HG03159 (cell line): Measurements from ENCODE around the gene SNTG2.
"Not testable (repeated sequence)": the region's sequence is repeated elsewhere in the genome, so short reads cannot be mapped to it uniquely, and the experiment has no call there.

ENCODE experiments used
- ATAC-seq: cut with Tn5 transposase; IDR thresholded peaks from one replicate; pipeline ENCODE4 v1.9.1; 2021; ENCODE audit warnings: mild to moderate bottlenecking, moderate library complexity; ENCODE audit not compliant: unreplicated experiment

Gene SNTG2

DNA sequence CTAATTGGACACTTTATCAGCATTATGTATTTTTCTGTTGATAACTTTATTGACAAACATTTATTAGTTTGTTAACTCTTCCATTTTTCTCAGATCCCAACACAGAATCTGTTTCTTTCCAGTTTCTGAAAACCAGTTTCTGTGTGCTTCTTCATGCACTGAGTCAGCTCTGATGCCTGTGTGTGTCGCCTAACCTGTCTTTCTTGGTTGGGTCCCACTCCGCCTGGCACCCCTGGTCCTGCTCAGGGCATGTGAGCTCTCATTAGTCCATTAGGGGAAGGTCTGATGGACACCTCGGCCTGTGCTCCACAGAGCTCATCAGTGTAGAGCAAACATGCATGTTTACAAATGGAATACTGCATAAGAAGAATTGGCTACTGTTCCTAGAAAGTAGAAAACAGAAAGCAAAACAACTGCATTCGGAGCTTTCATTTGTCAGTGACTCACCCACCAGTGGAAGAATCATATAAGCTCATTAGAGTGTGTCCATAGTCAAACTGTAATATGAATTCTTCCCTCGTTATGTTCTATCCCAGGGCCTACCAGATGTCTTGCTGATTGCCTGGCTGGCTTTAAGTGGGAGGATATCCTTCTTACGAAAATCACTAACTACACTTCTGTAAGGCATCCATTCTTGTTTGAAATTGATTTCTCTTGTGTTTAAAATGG is 137.7 kb downstream of the SNTG2 start:
- no peak for ATAC-seq

GRCh38 chr2:1088940-1089339 is 138.3 kb downstream of the SNTG2 start:
- ATAC-seq = no peak

DNA sequence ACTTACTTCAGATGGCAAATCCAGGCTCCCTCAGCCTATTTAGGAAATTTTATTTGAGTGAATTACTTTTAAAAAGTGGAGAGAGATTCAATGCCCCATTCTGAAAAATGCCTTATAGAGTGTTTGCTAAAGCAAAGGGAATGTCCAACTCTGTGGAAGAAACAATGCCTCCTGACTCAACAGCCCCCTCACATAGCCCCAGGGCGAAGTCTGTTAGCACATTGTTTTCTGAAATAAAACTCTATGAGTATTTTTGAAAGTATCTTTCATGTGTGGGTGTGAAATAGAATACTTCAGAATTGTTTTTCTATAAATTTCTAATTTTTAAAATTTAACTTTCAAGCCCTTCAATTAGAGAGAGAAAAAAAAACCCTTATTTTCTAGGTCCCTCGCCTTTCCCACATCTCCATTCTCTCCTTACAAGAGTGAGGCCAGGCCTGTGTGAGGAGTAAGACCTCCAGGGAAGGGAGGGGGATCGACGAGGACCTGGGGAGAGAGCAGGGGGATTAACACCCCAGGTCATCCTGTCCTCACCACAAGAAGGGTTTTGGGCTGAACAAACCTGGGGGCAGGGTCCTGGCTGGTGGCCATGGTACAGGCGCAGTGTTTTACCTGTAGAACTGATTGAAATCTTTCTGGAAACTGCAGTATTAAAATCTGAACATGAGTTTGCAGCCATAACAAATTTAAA is 141.4 kb downstream of the SNTG2 start:
- ATAC-seq = no peak

DNA sequence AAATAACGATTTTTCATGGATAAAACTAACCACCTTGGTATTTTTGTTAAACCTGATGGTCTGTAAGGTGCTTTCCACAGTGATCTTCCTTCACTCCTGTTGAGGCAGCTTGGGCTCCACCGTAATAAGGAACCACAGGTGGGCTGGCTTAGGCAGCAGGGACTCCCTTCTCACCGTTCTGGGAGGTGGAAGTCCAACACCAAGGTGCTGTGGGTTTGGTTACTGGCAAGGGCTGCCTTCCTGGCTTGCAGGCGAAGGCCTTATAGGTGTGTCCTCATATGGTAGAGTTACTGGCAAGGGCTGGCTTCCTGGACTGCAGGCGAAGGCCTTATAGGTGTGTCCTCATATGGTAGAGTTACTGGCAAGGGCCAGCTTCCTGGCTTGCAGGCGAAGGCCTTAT is 143.0 kb downstream of the SNTG2 start:
- not testable (repeated sequence) for ATAC-seq

- no peak for ATAC-seq
Measured at GRCh38 chr2:1097101-1097500, 146.5 kb downstream of the SNTG2 start.

GRCh38 chr2:1099418-1099817 is 148.8 kb downstream of the SNTG2 start:
- no peak for ATAC-seq

DNA sequence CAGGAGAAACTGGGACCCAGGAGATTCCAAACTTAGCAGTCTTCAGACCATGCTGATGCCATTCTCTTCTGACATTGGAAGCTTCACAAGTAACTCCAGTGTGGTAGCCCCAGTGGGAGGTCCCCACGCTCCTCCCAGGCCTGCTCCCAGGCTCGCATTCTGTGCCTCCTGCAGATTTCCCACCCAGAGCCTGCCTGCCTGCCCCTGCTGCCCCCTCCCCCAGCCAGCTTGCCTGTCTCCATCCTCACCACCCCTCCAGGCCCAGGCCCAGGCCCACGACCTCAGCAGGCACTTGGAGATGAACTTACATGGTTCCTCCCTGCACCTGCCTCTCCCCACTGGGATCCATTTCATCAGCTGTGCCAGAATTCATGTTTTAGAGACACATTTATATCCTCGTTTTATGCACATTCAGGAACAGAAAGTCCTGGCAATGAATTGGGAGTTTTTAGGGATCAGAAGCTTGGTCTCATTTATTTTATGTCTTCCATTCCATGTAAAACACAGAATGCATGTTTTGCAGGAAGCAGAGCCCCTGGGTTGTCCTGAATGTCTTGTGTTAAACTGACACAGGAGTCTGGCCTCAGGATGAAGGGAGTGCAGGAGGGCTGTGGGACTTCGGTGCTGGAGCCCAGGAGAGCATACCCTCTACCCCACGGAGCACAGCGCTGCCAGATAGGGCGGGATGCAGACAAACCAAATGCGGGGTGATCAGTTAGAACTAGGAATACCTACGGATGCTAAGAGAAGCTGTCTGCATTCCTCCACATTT is 150.5 kb downstream of the SNTG2 start:
- no peak for ATAC-seq

DNA sequence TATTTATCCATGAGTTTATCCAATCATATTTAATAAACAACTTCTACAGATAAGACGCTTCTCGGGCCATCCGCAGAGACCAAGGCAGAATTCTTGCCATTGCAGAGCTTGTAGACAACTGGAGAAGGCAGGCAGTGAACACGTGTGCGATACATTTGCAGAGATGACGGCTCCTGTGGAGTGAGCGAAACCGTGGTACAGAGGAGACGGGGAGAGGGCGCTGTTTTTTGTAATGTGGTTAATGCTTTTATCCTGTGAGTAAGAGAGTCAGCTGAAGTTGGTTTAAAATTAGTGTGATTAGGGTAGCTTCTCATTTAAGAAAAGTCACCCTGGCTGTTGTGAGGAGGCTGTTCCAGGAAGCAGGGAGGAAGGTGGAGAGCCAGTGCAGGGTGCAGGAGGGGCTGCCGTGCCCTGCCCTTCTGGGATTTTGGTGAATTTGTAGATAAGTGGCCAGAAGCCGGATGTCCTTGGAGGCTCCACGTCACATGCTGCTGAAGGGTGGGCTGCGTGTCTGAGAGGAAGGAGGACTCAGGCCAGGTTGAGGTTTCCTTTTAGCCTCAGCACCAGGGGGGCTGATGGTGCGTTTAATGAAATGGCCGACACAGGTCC is 151.4 kb downstream of the SNTG2 start:
- ATAC-seq = no peak

DNA sequence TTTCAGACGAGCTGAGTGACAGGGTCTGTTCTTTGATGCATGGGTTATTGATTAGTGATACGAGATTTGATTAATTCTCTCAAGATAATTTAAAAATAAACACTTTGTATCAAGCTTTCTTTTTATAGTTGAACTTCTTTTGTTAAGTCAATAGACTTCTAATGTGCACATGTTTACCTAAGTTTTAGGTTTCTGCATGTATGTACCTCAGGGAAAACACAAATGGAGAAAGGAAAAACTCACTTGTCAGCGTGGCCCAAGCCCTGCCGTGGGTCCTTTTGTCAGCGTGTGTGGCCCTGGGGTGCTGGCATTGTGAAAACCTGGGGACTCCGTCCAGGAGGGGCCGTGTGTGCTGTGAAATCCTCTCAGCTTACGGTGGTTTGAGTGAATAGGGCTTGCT is 153.7 kb downstream of the SNTG2 start:
- no peak for ATAC-seq

GRCh38 chr2:1106344-1106743 is 155.7 kb downstream of the SNTG2 start:
- not testable (repeated sequence) for ATAC-seq

- no peak for ATAC-seq
Measured at GRCh38 chr2:1115843-1116539, 165.3 kb downstream of the SNTG2 start.

DNA sequence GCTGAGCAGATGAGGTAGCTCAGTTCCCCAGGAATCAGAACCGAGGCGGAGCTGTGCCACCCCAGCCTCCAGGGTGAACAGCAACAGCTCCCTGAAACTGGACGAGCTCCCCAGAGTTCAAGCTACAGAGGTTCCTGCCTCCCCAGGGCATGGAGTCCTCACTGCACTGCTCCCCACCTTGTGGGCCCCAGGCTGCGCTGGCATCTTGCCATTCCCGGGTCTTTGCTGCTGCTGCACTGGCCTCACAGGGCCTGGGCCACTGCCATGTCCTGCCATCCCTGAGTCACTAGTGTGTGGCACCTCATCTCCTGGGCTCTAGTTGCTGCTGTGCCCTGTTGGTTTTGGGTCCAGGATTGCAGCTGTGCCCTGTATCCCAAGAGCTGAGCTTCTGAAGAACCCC is 166.9 kb downstream of the SNTG2 start:
- no peak for ATAC-seq

DNA sequence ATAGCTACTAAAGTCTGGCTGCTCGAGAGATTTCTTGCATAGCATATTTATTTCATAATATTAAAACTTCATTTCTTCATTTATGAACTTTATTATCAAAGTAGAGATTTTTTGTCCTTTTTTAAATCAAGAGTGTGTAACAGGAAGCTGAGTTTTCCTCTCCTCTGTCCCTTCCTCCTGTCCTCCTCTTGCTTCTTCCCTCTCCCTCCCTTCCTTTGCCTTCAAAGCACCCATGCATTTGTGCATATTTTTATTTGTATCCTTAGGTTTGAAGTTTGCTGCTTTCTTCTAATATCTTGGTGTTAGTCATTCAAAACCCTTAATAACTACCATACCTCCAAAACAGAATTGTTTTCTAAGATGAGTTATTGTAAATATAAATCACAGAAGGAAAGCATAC is 174.6 kb downstream of the SNTG2 start:
- no peak for ATAC-seq

GRCh38 chr2:1125633-1126370 is 175.2 kb downstream of the SNTG2 start:
- no peak for ATAC-seq

DNA sequence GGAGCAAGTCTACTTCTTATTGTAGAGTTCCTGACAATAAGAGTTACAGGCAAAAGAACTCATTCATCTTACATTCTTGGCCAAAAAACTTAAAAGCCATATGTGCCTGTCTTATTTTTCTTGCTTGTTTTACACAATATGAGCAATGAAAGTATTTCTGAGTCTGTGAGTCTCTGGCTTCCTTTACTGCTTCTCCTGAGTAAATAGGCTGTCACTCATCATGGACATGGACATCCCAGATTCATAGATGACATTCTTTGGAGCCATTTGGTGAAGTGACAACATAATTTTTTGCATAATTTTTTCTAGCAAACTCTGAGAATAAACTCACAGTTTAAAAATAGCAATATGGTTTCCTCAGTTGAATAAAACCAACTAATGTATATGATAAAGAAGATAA is 179.3 kb downstream of the SNTG2 start:
- no peak for ATAC-seq

DNA sequence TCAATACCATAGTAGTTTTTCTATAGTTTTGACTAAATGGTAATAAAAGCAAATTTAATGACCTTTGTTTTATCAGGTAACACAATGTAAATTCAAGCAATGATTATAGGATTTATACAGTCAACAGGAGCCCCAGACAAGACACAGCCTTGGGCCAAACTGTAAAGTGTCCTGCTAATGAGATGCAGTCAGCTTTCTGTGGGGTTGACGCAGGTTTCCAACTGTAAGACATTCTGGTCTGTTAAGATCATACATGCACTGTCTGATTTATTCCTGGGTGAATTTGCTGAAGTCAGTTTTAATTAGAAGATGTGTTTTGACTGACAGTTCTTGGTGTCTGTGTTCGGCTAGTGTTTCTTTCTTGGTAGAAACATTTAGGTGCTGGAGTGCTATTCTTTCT is 180.3 kb downstream of the SNTG2 start:
- ATAC-seq = no peak

DNA sequence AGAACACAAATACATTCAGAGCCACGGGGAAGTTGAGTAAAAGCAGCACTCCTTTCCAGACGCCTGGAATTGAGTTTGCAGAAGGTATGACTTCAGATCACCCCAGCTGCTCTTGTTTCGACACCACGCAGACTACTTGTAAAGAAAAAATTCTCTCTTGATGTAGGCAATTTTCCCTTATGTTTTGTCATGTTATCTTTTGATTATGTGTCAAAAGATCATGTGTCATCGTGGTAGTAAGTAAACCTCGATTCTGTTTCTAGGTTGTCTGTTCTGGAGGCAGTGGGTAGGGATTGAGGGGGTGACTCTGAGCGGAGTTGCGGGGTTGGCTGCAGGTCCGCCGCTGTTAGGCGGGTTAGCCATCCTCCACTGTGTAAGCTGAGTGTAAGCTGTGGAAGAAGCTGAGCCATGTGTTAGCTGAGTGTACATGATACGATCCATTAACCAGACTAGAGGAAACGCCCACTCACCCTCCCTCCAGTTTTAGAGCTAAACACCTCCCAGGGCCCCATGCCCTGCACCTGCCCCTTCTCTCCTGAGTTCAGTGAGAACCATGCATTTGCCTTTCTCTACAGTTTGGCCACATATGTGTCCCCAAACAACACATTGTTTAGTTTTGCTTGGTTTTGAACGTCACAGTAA is 181.8 kb downstream of the SNTG2 start:
- no peak for ATAC-seq

DNA sequence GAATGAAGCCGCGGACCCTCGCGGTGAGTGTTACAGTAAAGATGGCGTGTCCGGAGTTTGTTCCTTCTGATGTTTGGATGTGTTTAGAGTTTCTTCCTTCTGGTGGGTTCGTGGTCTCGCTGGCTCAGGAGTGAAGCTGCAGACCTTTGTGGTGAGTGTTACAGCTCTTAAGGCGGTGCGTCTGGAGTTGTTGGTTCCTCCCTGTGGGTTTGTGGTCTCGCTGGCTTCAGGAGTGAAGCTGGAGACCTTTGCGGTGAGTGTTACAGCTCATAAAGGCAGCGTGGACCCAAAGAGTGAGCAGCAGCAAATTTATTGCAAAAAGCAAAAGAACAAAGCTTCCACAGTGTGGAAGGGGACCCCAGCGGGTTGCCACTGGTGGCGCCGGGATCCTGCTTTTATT is 183.2 kb downstream of the SNTG2 start:
- ATAC-seq = not testable (repeated sequence)

- ATAC-seq = no peak
Measured at GRCh38 chr2:1134629-1135028, 184.0 kb downstream of the SNTG2 start.

DNA sequence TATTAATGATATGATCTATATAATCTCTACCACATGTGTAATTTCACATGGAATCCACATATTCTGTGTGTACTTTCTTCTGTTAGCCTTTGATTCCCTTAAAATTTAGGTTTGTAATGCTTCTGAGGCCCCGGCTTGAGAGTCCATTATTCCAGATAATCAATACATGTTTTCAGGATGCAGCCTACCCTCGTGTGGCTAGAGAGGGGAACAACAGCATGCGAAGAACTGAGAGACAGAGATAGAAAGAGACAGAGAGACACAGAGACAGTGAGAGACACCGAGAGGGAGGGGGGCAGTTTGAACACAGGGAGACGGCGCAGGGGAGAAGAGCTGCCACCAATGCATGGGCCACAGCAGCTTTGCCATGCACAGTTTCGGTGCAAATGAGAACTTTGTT is 185.4 kb downstream of the SNTG2 start:
- no peak for ATAC-seq
